GM19468 (cell line): ENCODE data around the gene GPRASP2.

ENCODE experiments used
- ATAC-seq: cut with Tn5 transposase; IDR thresholded peaks from one replicate; pipeline ENCODE4 v1.9.1; 2021; ENCODE audit warnings: mild to moderate bottlenecking, moderate library complexity, moderate number of reproducible peaks; ENCODE audit not compliant: unreplicated experiment; ENCODE audit errors: extremely low read depth

The GPRASP2 gene

GRCh38 chrX:102739657-102740056 lies 27.4 kb downstream of the GPRASP2 start:
- no peak for ATAC-seq

GRCh38 chrX:102744307-102744706 lies 32.1 kb downstream of the GPRASP2 start:
- no peak for ATAC-seq

- ATAC-seq, result no peak
Observed at GRCh38 chrX:102745513-102745856, 33.2 kb downstream of the GPRASP2 start.

GRCh38 chrX:102745857-102746584 lies 33.8 kb downstream of the GPRASP2 start:
- no peak for ATAC-seq

GRCh38 chrX:102765217-102765616 lies 53.0 kb downstream of the GPRASP2 start:
- ATAC-seq, result no peak

GRCh38 chrX:102765809-102766208 lies 53.6 kb downstream of the GPRASP2 start:
- no peak for ATAC-seq

- ATAC-seq, result no peak
Observed at GRCh38 chrX:102767287-102767686, 55.0 kb downstream of the GPRASP2 start.
